Hepatocyte (in vitro differentiated cells): ENCODE measurements around the gene VWA2.

Experiments used
- EZH2 ChIP-seq: fragments of 200-600 bp; sonication (generic); IDR thresholded peaks from 2 replicates; pipeline ENCODE4 v1.6.1; 2016; ENCODE audit warnings: antibody characterized with exemption, mild to moderate bottlenecking, borderline replicate concordance
- EZH2phosphoT487 ChIP-seq: fragments of 200-600 bp; sonication (generic); IDR thresholded peaks from one replicate; pipeline ENCODE4 v1.6.1; 2018; ENCODE audit warnings: antibody characterized with exemption, mild to moderate bottlenecking, low read depth, moderate library complexity; ENCODE audit not compliant: unreplicated experiment, severe bottlenecking
- TF ChIP-seq, protein P1 (sequence below): fragments of 200-600 bp; sonication (generic); IDR thresholded peaks from 2 replicates; pipeline ENCODE4 v1.5.1; 2016; ENCODE audit warnings: antibody characterized with exemption, mild to moderate bottlenecking; ENCODE audit not compliant: poor library complexity

DNA sequence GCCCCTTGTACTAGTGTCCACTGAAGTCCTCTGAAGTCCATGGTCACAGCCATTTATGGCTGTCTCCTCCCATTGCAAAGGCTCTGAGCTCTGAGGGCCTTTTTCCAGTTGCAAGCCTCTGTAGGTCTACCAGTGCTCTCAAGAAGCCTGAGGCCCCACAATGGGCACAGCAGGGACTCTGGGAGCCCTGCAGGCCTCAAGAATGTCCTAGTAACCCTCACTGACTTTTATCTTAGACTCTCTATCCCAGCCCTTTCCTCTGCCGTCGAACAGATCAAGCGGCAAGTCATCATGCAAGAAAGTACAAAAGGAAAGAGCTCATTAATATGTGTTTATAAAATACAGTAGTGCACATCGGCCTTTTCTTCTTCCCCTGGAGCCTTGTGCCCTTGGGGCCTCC is 23.4 kb downstream of the VWA2 start:
- TF ChIP-seq EZH2phosphoT487 (no peak), EZH2 (no peak)
- TF ChIP-seq, protein P1, sequence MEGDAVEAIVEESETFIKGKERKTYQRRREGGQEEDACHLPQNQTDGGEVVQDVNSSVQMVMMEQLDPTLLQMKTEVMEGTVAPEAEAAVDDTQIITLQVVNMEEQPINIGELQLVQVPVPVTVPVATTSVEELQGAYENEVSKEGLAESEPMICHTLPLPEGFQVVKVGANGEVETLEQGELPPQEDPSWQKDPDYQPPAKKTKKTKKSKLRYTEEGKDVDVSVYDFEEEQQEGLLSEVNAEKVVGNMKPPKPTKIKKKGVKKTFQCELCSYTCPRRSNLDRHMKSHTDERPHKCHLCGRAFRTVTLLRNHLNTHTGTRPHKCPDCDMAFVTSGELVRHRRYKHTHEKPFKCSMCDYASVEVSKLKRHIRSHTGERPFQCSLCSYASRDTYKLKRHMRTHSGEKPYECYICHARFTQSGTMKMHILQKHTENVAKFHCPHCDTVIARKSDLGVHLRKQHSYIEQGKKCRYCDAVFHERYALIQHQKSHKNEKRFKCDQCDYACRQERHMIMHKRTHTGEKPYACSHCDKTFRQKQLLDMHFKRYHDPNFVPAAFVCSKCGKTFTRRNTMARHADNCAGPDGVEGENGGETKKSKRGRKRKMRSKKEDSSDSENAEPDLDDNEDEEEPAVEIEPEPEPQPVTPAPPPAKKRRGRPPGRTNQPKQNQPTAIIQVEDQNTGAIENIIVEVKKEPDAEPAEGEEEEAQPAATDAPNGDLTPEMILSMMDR: no peak
